NCI-H774 (cell line): ENCODE results near the gene ELOVL6.

ENCODE experiments used
- DNase-seq: peaks from one replicate; lab custom pipeline; 2025; lab: John Stamatoyannopoulos, UW

The ELOVL6 gene

GRCh38 chr4:110025718-110026117 lies 172.7 kb downstream of the ELOVL6 start:
- no peak for DNase-seq

GRCh38 chr4:110025056-110025455 lies 173.4 kb downstream of the ELOVL6 start:
- no peak for DNase-seq

GRCh38 chr4:110022457-110022856 lies 176.0 kb downstream of the ELOVL6 start:
- no peak for DNase-seq

GRCh38 chr4:110020646-110021443 lies 177.6 kb downstream of the ELOVL6 start:
- no peak for DNase-seq

- no peak for DNase-seq
Measured at GRCh38 chr4:110020139-110020538, 178.3 kb downstream of the ELOVL6 start.

- no peak for DNase-seq
Measured at GRCh38 chr4:110019153-110019552, 179.3 kb downstream of the ELOVL6 start.

- no peak for DNase-seq
Measured at GRCh38 chr4:110014233-110014632, 184.2 kb downstream of the ELOVL6 start.

- DNase-seq, result no peak
Measured at GRCh38 chr4:110012917-110013316, 185.5 kb downstream of the ELOVL6 start.

GRCh38 chr4:110010797-110011196 lies 187.6 kb downstream of the ELOVL6 start:
- no peak for DNase-seq

- DNase-seq, result no peak
Measured at GRCh38 chr4:110009550-110009949, 188.9 kb downstream of the ELOVL6 start.

- DNase-seq, result no peak
Measured at GRCh38 chr4:110008540-110008939, 189.9 kb downstream of the ELOVL6 start.

- DNase-seq, result no peak
Measured at GRCh38 chr4:110007217-110007616, 191.2 kb downstream of the ELOVL6 start.

- peak; percentile 11 for DNase-seq
Measured at GRCh38 chr4:110005461-110006056, 192.9 kb downstream of the ELOVL6 start.

- DNase-seq, result no peak
Measured at GRCh38 chr4:110004556-110004955, 193.9 kb downstream of the ELOVL6 start.

- DNase-seq, result no peak
Measured at GRCh38 chr4:110003401-110004187, 194.8 kb downstream of the ELOVL6 start.

GRCh38 chr4:110002326-110002725 lies 196.1 kb downstream of the ELOVL6 start:
- no peak for DNase-seq

GRCh38 chr4:109999585-109999912 lies 198.9 kb downstream of the ELOVL6 start:
- no peak for DNase-seq

GRCh38 chr4:109998867-109999584 lies 199.4 kb downstream of the ELOVL6 start:
- DNase-seq, result peak; percentile 16

GRCh38 chr4:109996526-109996925 lies 201.9 kb downstream of the ELOVL6 start:
- DNase-seq, result no peak
